Lower leg skin (tissue), 4 donors: ENCODE results near the gene XPNPEP2. TPM values are rescaled to one million over a fixed set of nuclear protein-coding genes. Genes with fewer than 3 reads are reported as not detected.

Experiments
- DNase-seq, 2 donors: peaks; one replicate each; pipeline ENCODE4 v3.0.0-alpha.2; 2019; ENCODE audit warnings: low spot score in 2 of 2
- H3K4me3 ChIP-seq: fragments of 200-600 bp; sonication (generic); 2 replicates; pipeline ENCODE4 v1.5.1; 2017; ENCODE audit warnings: mild to moderate bottlenecking, low read depth; ENCODE audit not compliant: poor library complexity, severe bottlenecking
- CTCF ChIP-seq, 3 donors: fragments of 450-650 bp; IDR thresholded peaks; one replicate each; pipeline ENCODE4 v1.5.1; 2016; ENCODE audit warnings: antibody characterized with exemption in 3 of 3, mild to moderate bottlenecking in 3 of 3, moderate library complexity in 2 of 3
- POLR2A ChIP-seq, 2 donors: fragments of 450-650 bp; IDR thresholded peaks; one replicate each; pipeline ENCODE4 v1.6.1; 2016 to 2017; ENCODE audit warnings: antibody characterized with exemption in 2 of 2, mild to moderate bottlenecking in 1 of 2, moderate library complexity in 1 of 2
- WGBS, 2 donors: methylation state at CpG; one replicate each; pipeline ENCODE4 v1.1.5; 2018; 5-methylcytosine and 5-hydroxymethylcytosine counted together
- intact Hi-C: fragments of 100-400 bp; cut with DNase I; formaldehyde crosslinking; loops from one replicate; pipeline ENCODE4 v1.15.0; 2023; ENCODE audit warnings: low total_unique reads
- total RNA-seq, 4 donors: library from RNA; depleted of rRNA; stranded (reverse); fragments of >200 nt; gene quantifications; one replicate each; pipeline ENCODE4 v1.1.0, GENCODE V29; 2016

Gene XPNPEP2
- total RNA-seq, 4 donors from 2014 or later = 1.3 to 5.0 (median 2.2) TPM

- TF ChIP-seq POLR2A (IDR thresholded peaks at IDR 0.05) (no peak), CTCF (IDR thresholded peaks at IDR 0.05) (no peak)
- intact Hi-C loops = no loop called here
- no peak overlapping the region for H3K4me3 ChIP-seq
- peak in 1 of 2 donors; percentile 63 for DNase-seq
- WGBS, 2 donors = 75 to 90% methylated on average over 6 of the region's 6 CpGs
Observed at GRCh38 chrX:129695535-129695934, 43.2 kb upstream of the XPNPEP2 start.

- 85 to 97% methylated on average over 8 of the region's 8 CpGs for WGBS, 2 donors
- intact Hi-C loops = no loop called here
- no peak overlapping the region for H3K4me3 ChIP-seq
- peak in 1 of 2 donors; percentile 56 for DNase-seq
- no peak for TF ChIP-seq CTCF (IDR thresholded peaks at IDR 0.05)
- no peak for TF ChIP-seq POLR2A (IDR thresholded peaks at IDR 0.05)
Observed at GRCh38 chrX:129695937-129696336, 42.8 kb upstream of the XPNPEP2 start.

- DNase-seq = peak in 1 of 2 donors; percentile 15
- TF ChIP-seq CTCF (IDR thresholded peaks at IDR 0.05) = no peak
- no peak for TF ChIP-seq POLR2A (IDR thresholded peaks at IDR 0.05)
- WGBS, 2 donors = 65 to 75% methylated on average over 8 of the region's 8 CpGs
- H3K4me3 ChIP-seq = no peak overlapping the region
- intact Hi-C loops = no loop called here
Observed at GRCh38 chrX:129696463-129697155, 42.2 kb upstream of the XPNPEP2 start.

- peak in 1 of 2 donors; percentile 37 for DNase-seq
- WGBS, 2 donors = 79 to 80% methylated on average over 9 of the region's 9 CpGs
- intact Hi-C loops = no loop called here
- TF ChIP-seq POLR2A (IDR thresholded peaks at IDR 0.05) = no peak
- no peak for TF ChIP-seq CTCF (IDR thresholded peaks at IDR 0.05)
- H3K4me3 ChIP-seq = no peak overlapping the region
Observed at GRCh38 chrX:129697204-129697829, 41.5 kb upstream of the XPNPEP2 start.

- intact Hi-C loops = no loop called here
- no peak for TF ChIP-seq CTCF (IDR thresholded peaks at IDR 0.05)
- TF ChIP-seq POLR2A (IDR thresholded peaks at IDR 0.05) = no peak
- DNase-seq = no peak
- H3K4me3 ChIP-seq = no peak overlapping the region
Observed at GRCh38 chrX:129698150-129698549, 40.6 kb upstream of the XPNPEP2 start.
